K562 (cell line): Measurements from ENCODE around the gene TMC5. TPM values are rescaled to one million over a fixed set of nuclear protein-coding genes. Genes with fewer than 3 reads are reported as not detected.

Experiments
- ATAC-seq: fragments of 200-7000 bp; cut with Tn5 transposase; 3 replicates; pipeline ENCODE4 v1.9.1; 2020; ENCODE audit warnings: moderate library complexity
- BruUV-seq: library from RNA; stranded (reverse); fragments of 400-500 nt; replicated peaks from 2 replicates; lab custom pipeline; 2021; lab: Mats Ljungman, UMichigan
- CTCF ChIA-PET: fragments of 300-600 bp; formaldehyde crosslinking; extraction: SDS; loops from one replicate; lab custom pipeline; 2021; ENCODE audit warnings: low intra/inter-chr PET ratio; lab: Yijun Ruan, JAX
- POLR2A ChIA-PET: fragments of 300-600, 350-650 bp; sonication (Branson Sonifier 250); formaldehyde crosslinking; extraction: SDS; loops from one replicate; lab custom pipeline; 2021; ENCODE audit warnings: antibody characterized with exemption, inconsistent platforms; lab: Yijun Ruan, JAX
- DNase-seq, 4 experiments: peaks; one replicate each; pipeline versions ENCODE4 v3.0.0 to v3.0.0-alpha.2; 2011 to 2018; ENCODE audit warnings: low spot score in 3 of 4, mixed read lengths in 3 of 4; ENCODE audit errors: extremely low read depth in 1 of 4
- FAIRE-seq: peaks from 2 replicates; lab custom pipeline; 2011; peaks lifted over from hg19 to GRCh38; lab: Jason Lieb, UNC
- H2AFZ ChIP-seq: 2 replicates; pipeline ENCODE4 v1.6.0; 2011; ENCODE audit warnings: low read depth, low read length, control low read depth, inconsistent platforms
- H3K27ac ChIP-seq: fragments of 200-600 bp; 3 replicates; pipeline ENCODE4 v1.8.0; 2011; ENCODE audit warnings: low read depth, mild to moderate bottlenecking, control low read depth, inconsistent platforms, low read length, moderate library complexity, mixed read lengths; ENCODE audit errors: extremely low read depth
- H3K27me3 ChIP-seq, 2 experiments: fragments of 300-600 bp in 1 of 2; 2 replicates in 1 of 2; 3 replicates in 1 of 2; pipeline versions ENCODE4 v1.6.0 to v1.8.0; 2011; ENCODE audit warnings: inconsistent platforms in 2 of 2, low read length in 2 of 2, mild to moderate bottlenecking in 1 of 2, mixed read lengths in 1 of 2, moderate library complexity in 1 of 2; ENCODE audit not compliant: control insufficient read depth in 2 of 2, insufficient read depth in 2 of 2
- H3K36me3 ChIP-seq: fragments of 300-600 bp; 3 replicates; pipeline ENCODE4 v1.8.0; 2011; ENCODE audit warnings: mild to moderate bottlenecking, low read length, inconsistent platforms; ENCODE audit not compliant: control insufficient read depth, insufficient read depth
- H3K4me1 ChIP-seq, 2 experiments: fragments of 200-600 bp in 1 of 2; replicated peaks in 1 of 2; 2 replicates in 1 of 2; 3 replicates in 1 of 2; pipeline versions ENCODE4 v1.5.1 to v1.8.0; 2011; ENCODE audit warnings: inconsistent platforms in 2 of 2, low read length in 2 of 2, mild to moderate bottlenecking in 1 of 2, mixed read lengths in 1 of 2, moderate library complexity in 1 of 2; ENCODE audit not compliant: control insufficient read depth in 2 of 2, insufficient read depth in 2 of 2
- H3K4me2 ChIP-seq: 2 replicates; pipeline ENCODE4 v1.6.1; 2011; ENCODE audit warnings: low read length, control low read depth, inconsistent platforms, mixed read lengths; ENCODE audit not compliant: insufficient read depth
- H3K4me3 ChIP-seq: fragments of 200-600 bp; sonication (generic), shearing (Covaris generic); 2 replicates; pipeline ENCODE4 v1.5.1; 2016; ENCODE audit warnings: control low read depth, inconsistent platforms
- H3K79me2 ChIP-seq: fragments of 200-600 bp; 3 replicates; pipeline ENCODE4 v1.8.0; 2011; ENCODE audit warnings: low read length, inconsistent platforms; ENCODE audit not compliant: control insufficient read depth, insufficient read depth
- H3K9ac ChIP-seq, 2 experiments: 2 replicates each; pipeline versions ENCODE4 v1.6.0 to v1.6.1; 2011; ENCODE audit warnings: low read depth in 2 of 2, low read length in 2 of 2, control low read depth in 1 of 2, inconsistent platforms in 1 of 2, mild to moderate bottlenecking in 1 of 2, mixed read lengths in 1 of 2; ENCODE audit not compliant: insufficient read depth in 1 of 2
- H3K9me1 ChIP-seq: one replicate; pipeline ENCODE4 v1.6.0; 2011; ENCODE audit warnings: inconsistent platforms, mild to moderate bottlenecking, low read length, moderate library complexity; ENCODE audit not compliant: control insufficient read depth, insufficient read depth
- H3K9me3 ChIP-seq: replicated peaks from 2 replicates; pipeline ENCODE4 v1.5.1; 2011; ENCODE audit warnings: low read depth, low read length, inconsistent platforms; ENCODE audit not compliant: control insufficient read depth, insufficient read depth
- H4K20me1 ChIP-seq: replicated peaks from 2 replicates; pipeline ENCODE4 v1.6.1; 2011; ENCODE audit warnings: low read length, inconsistent platforms, mixed read lengths; ENCODE audit not compliant: control insufficient read depth, insufficient read depth
- BCOR ChIP-seq: fragments of 450-650 bp; IDR thresholded peaks from 2 replicates; pipeline ENCODE4 v1.6.1; 2016
- CBX3 ChIP-seq, 2 experiments: IDR thresholded peaks; 1 replicate in 1 of 2; 2 replicates in 1 of 2; pipeline ENCODE4 v1.6.1; 2012; ENCODE audit warnings: inconsistent platforms in 2 of 2, low read length in 2 of 2, borderline replicate concordance in 1 of 2, control low read depth in 1 of 2
- KDM1A ChIP-seq, 2 experiments: fragments of 450-650 bp; IDR thresholded peaks; 2 replicates each; pipeline ENCODE4 v1.6.1; 2016; ENCODE audit warnings: mild to moderate bottlenecking in 2 of 2
- MLX ChIP-seq, 2 experiments: fragments of 450-650 bp in 1 of 2; sonication (generic) in 1 of 2; formaldehyde crosslinking; conservative IDR thresholded peaks; 2 replicates each; pipeline versions ENCODE4 v1.4.0 to v1.8.1; 2020 to 2022; ENCODE audit warnings: mild to moderate bottlenecking in 1 of 2, missing genetic modification reagents in 1 of 2
- PCBP1 ChIP-seq: fragments of 200-400 bp; formaldehyde crosslinking; IDR thresholded peaks from 2 replicates; pipeline ENCODE4 v1.6.1; 2018; ENCODE audit warnings: mild to moderate bottlenecking, low read depth, low read length; ENCODE audit not compliant: poor library complexity, severe bottlenecking
- PHB ChIP-seq: fragments of 250-450 bp; sonication (Bioruptor Pico); IDR thresholded peaks from 2 replicates; pipeline ENCODE4 v1.5.0; 2021
- RBM25 ChIP-seq: fragments of 200-400 bp; formaldehyde crosslinking; IDR thresholded peaks from 2 replicates; pipeline ENCODE4 v1.6.1; 2018; ENCODE audit warnings: low read length, low read depth, moderate library complexity; ENCODE audit not compliant: severe bottlenecking
- SRSF1 ChIP-seq: fragments of 200-400 bp; formaldehyde crosslinking; IDR thresholded peaks from 2 replicates; pipeline ENCODE4 v1.6.1; 2017; ENCODE audit warnings: mild to moderate bottlenecking, low read depth, low read length, moderate library complexity
- TAF9B ChIP-seq: fragments of 450-650 bp; IDR thresholded peaks from 2 replicates; pipeline ENCODE4 v1.6.1; 2018; ENCODE audit warnings: mild to moderate bottlenecking; ENCODE audit not compliant: partially characterized antibody
- TRIM28 ChIP-seq: fragments of 450-650 bp; IDR thresholded peaks from 2 replicates; pipeline ENCODE4 v1.6.1; 2017
- ZNF609 ChIP-seq: sonication (generic); formaldehyde crosslinking; IDR thresholded peaks from 2 replicates; pipeline ENCODE4 v1.8.1; 2023; ENCODE audit warnings: missing genetic modification reagents, mild to moderate bottlenecking, borderline replicate concordance
- WGBS: fragments of 100-300 bp; shearing (Covaris generic); methylation state at CpG from one replicate; pipeline ENCODE4 v1.1.6; 2016; ENCODE audit warnings: low coverage, mixed read lengths; ENCODE audit not compliant: insufficient coverage; ENCODE audit errors: missing lambda C conversion rate; 5-methylcytosine and 5-hydroxymethylcytosine counted together
- in situ Hi-C: fragments of 300-500 bp; cut with MboI; formaldehyde crosslinking; loops from 4 replicates; pipeline ENCODE4 v1.15.0; 2018; ENCODE audit warnings: inconsistent platforms, mixed read lengths
- intact Hi-C: fragments of 100-400 bp; cut with micrococcal nuclease; formaldehyde crosslinking; loops from 2 replicates; pipeline ENCODE4 v1.14.2; 2022
- polyA plus RNA-seq, 8 experiments: library from polyadenylated mRNA; depleted of rRNA in 4 of 8; stranded (reverse) in 5 of 8; unstranded in 3 of 8; fragments of >200 nt; fragmentation: Nextera tagmentation in 2 of 8; fragmentation: Illumina TruSeq in 1 of 8; extraction: Ambion mirVana in 2 of 8; extraction: Trizol in 1 of 8; gene quantifications; 2 replicates each; pipeline versions ENCODE4 v1.2.1 to v1.2.3, GENCODE V29; 2011 to 2014; ENCODE audit warnings: inconsistent platforms in 1 of 8, missing spikeins in 1 of 8
- total RNA-seq, 7 experiments: library from RNA; depleted of rRNA in 6 of 7; stranded (reverse); fragments of >200 nt in 6 of 7; fragmentation: Illumina TruSeq in 2 of 7; extraction: Trizol in 2 of 7; gene quantifications; 2 replicates each; pipeline versions ENCODE4 v1.2.1 to v1.2.3, GENCODE V29; 2011 to 2021; ENCODE audit warnings: low replicate concordance in 1 of 7

TMC5 gene
- total and polyA plus RNA-seq, 9 of the 15 experiments (the other 6 are each of a cell fraction or from before 2014, with no cell fraction given): 0.83 to 2.6 (median 1.6) TPM

GRCh38 chr16:19446886-19447285, 29.2 kb downstream of the TMC5 start:
- no TSS peak for BruUV-seq
- no peak overlapping the region for H3K9ac ChIP-seq
- H2AFZ ChIP-seq: no peak overlapping the region
- H3K4me1 ChIP-seq: no peaks in the 10 kb centered on the region
- no peak overlapping the region for H3K4me2 ChIP-seq
- H3K79me2 ChIP-seq: no peaks in the 10 kb centered on the region
- no peak for DNase-seq
- H3K9me1 ChIP-seq: no peaks in the 10 kb centered on the region
- ChIA-PET CTCF (no interaction called here), POLR2A (interaction anchor here (1.0 kb wide), 1 partner anchor 12 kb away, joined by 7 read pairs; no protein-coding TSS in a partner anchor)
- WGBS: 50% methylated on average over 5 of the region's 5 CpGs
- in situ Hi-C loops (no loop called here), intact Hi-C loops (no loop called here)
- TF ChIP-seq CBX3 (IDR thresholded peaks at IDR 0.05; ENCODE audit: borderline replicate concordance in 1 of 2, low read length in 2 of 2) (0 out of 3 replicates have a peak, but pooled peaks of 1 of the 2 experiments have one; percentile 31), PHB (CRISPR knock-in tag) (no peak), ZNF609 (CRISPR knock-in tag) (no peak), BCOR (peak; percentile 57; the same call in 1 of the 2 replicates), TAF9B (no peak), MLX (CRISPR knock-in tag; conservative IDR thresholded peaks at IDR 0.05) (no peak), SRSF1 (no peak), KDM1A (IDR thresholded peaks at IDR 0.05) (peak in 1 of 2 experiments; percentile 25; a peak in 1 of 4 replicates), RBM25 (peak; percentile 41), TRIM28 (0 out of 2 replicates have a peak, but pooled peaks have one; percentile 40), PCBP1 (no peak)
- H3K27ac ChIP-seq: no peak overlapping the region
- H3K9me3 ChIP-seq: peaks cover 2% of the 10 kb centered on the region; the same call in 1 of the 2 replicates
- no peak overlapping the region for H3K4me3 ChIP-seq
- no peak for FAIRE-seq
- no peak for ATAC-seq
- H3K36me3 ChIP-seq: no peaks in the 10 kb centered on the region
- H3K27me3 ChIP-seq: peaks cover 0 to 7% of the 10 kb centered on the region in 2 experiments; a peak in 3 of 5 replicates
- no peaks in the 10 kb centered on the region for H4K20me1 ChIP-seq
